HepG2 (cell line): ENCODE data around the gene FTSJ1. TPM values are rescaled to one million over a fixed set of nuclear protein-coding genes. Genes with fewer than 3 reads are reported as not detected.

Source experiments
- ARID2 ChIP-seq: sonication (generic); formaldehyde crosslinking; IDR thresholded peaks from 2 replicates; pipeline ENCODE4 v1.8.1; 2022; ENCODE audit warnings: mild to moderate bottlenecking, missing genetic modification reagents, borderline replicate concordance
- CBX1 ChIP-seq: IDR thresholded peaks from one replicate; pipeline ENCODE4 v1.6.1; 2016; ENCODE audit warnings: antibody characterized with exemption, low read depth
- DNMT1 ChIP-seq: sonication (generic); formaldehyde crosslinking; IDR thresholded peaks from 2 replicates; pipeline ENCODE4 v1.5.1; 2020; ENCODE audit warnings: mild to moderate bottlenecking, missing genetic modification reagents
- DRAP1 ChIP-seq: IDR thresholded peaks from 2 replicates; pipeline ENCODE4 v1.6.1; 2016; ENCODE audit warnings: missing genetic modification reagents, missing compliant biosample characterization
- FOXC1 ChIP-seq: sonication (generic); formaldehyde crosslinking; IDR thresholded peaks from 2 replicates; pipeline ENCODE4 v1.8.0; 2022; ENCODE audit warnings: mild to moderate bottlenecking, missing genetic modification reagents, borderline replicate concordance
- GABPB1 ChIP-seq: IDR thresholded peaks from 2 replicates; pipeline ENCODE4 v1.6.1; 2016; ENCODE audit warnings: mild to moderate bottlenecking, missing genetic modification reagents, moderate library complexity, missing compliant biosample characterization
- JUN ChIP-seq: sonication (generic); formaldehyde crosslinking; IDR thresholded peaks from 2 replicates; pipeline ENCODE4 v1.4.0; 2020; ENCODE audit warnings: mild to moderate bottlenecking, missing genetic modification reagents
- MAFK ChIP-seq, 2 experiments: IDR thresholded peaks in 1 of 2; conservative IDR thresholded peaks in 1 of 2; 2 replicates each; pipeline ENCODE4 v1.6.1; 2011; ENCODE audit warnings: improper control_type of control experiment in 2 of 2, low read length in 2 of 2
- MAZ ChIP-seq, 2 experiments: sonication (generic) in 1 of 2; formaldehyde crosslinking in 1 of 2; IDR thresholded peaks; 2 replicates each; pipeline versions ENCODE4 v1.5.0 to v1.6.1; 2012 to 2020; ENCODE audit warnings: low read depth in 2 of 2, mild to moderate bottlenecking in 2 of 2, borderline replicate concordance in 1 of 2, improper control_type of control experiment in 1 of 2, low read length in 1 of 2, missing genetic modification reagents in 1 of 2, moderate library complexity in 1 of 2
- NKX3-1 ChIP-seq: sonication (generic); formaldehyde crosslinking; IDR thresholded peaks from 2 replicates; pipeline ENCODE4 v1.5.0; 2020; ENCODE audit warnings: missing genetic modification reagents
- PHF8 ChIP-seq: sonication (generic); formaldehyde crosslinking; IDR thresholded peaks from 2 replicates; pipeline ENCODE4 v1.5.0; 2020; ENCODE audit warnings: missing genetic modification reagents
- RELA ChIP-seq: sonication (generic); formaldehyde crosslinking; IDR thresholded peaks from 2 replicates; pipeline ENCODE4 v1.4.0; 2020; ENCODE audit warnings: missing genetic modification reagents
- ZBTB42 ChIP-seq: sonication (generic); formaldehyde crosslinking; IDR thresholded peaks from 2 replicates; pipeline ENCODE4 v1.5.0; 2020; ENCODE audit warnings: mild to moderate bottlenecking, missing genetic modification reagents
- ZBTB8A ChIP-seq: sonication (generic); formaldehyde crosslinking; IDR thresholded peaks from 2 replicates; pipeline ENCODE4 v1.4.0; 2020; ENCODE audit warnings: mild to moderate bottlenecking, low read depth, missing genetic modification reagents, borderline replicate concordance
- ZKSCAN5 ChIP-seq: sonication (generic); formaldehyde crosslinking; IDR thresholded peaks from 2 replicates; pipeline ENCODE4 v1.5.1; 2020; ENCODE audit warnings: mild to moderate bottlenecking, missing genetic modification reagents
- ZNF431 ChIP-seq: sonication (generic); formaldehyde crosslinking; IDR thresholded peaks from 2 replicates; pipeline ENCODE4 v1.9.0; 2022; ENCODE audit warnings: missing genetic modification reagents, low read depth, mild to moderate bottlenecking, borderline replicate concordance
- ZNF451 ChIP-seq: sonication (generic); formaldehyde crosslinking; IDR thresholded peaks from 2 replicates; pipeline ENCODE4 v1.5.0; 2020; ENCODE audit warnings: mild to moderate bottlenecking, missing genetic modification reagents
- ZNF629 ChIP-seq: sonication (generic); formaldehyde crosslinking; conservative IDR thresholded peaks from 2 replicates; pipeline ENCODE4 v1.5.0; 2020; ENCODE audit warnings: missing genetic modification reagents
- ZNF781 ChIP-seq: sonication (generic); formaldehyde crosslinking; IDR thresholded peaks from 2 replicates; pipeline ENCODE4 v1.5.1; 2020; ENCODE audit warnings: borderline replicate concordance, mild to moderate bottlenecking, missing genetic modification reagents; ENCODE audit errors: not compliant biosample characterization
- ZSCAN30 ChIP-seq: sonication (generic); formaldehyde crosslinking; IDR thresholded peaks from 2 replicates; pipeline ENCODE4 v1.5.0; 2020; ENCODE audit warnings: mild to moderate bottlenecking, missing genetic modification reagents
- polyA plus RNA-seq, 8 experiments: library from polyadenylated mRNA; depleted of rRNA in 3 of 8; stranded (reverse) in 7 of 8; unstranded in 1 of 8; fragments of >200 nt; fragmentation: Illumina TruSeq in 4 of 8; extraction: Trizol in 4 of 8; gene quantifications; 2 replicates each; pipeline versions ENCODE4 v1.2.1 to v1.2.3, GENCODE V29; 2011 to 2016; ENCODE audit warnings: low read depth in 4 of 8, missing spikeins in 1 of 8, mixed read lengths in 1 of 8; ENCODE audit not compliant: insufficient read depth in 1 of 8
- total RNA-seq, 5 experiments: library from RNA; depleted of rRNA; stranded (reverse); fragments of >200 nt; fragmentation: Illumina TruSeq; extraction: Trizol; gene quantifications; 2 replicates each; pipeline ENCODE4 v1.2.3, GENCODE V29; 2016; ENCODE audit warnings: low read depth in 1 of 5
- TF ChIP-seq, protein P1 (sequence below): sonication (generic); formaldehyde crosslinking; IDR thresholded peaks from 2 replicates; pipeline ENCODE4 v1.5.0; 2020; ENCODE audit warnings: missing genetic modification reagents
- TF ChIP-seq, protein P2 (sequence below): sonication (generic); formaldehyde crosslinking; IDR thresholded peaks from 2 replicates; pipeline ENCODE4 v1.8.1; 2023; ENCODE audit warnings: missing genetic modification reagents, inconsistent platforms, borderline replicate concordance
- TF ChIP-seq, protein P3 (sequence below): sonication (generic); formaldehyde crosslinking; IDR thresholded peaks from 2 replicates; pipeline ENCODE4 v1.8.1; 2023; ENCODE audit warnings: missing genetic modification reagents, mild to moderate bottlenecking, borderline replicate concordance
- TF ChIP-seq, protein P4 (sequence below): sonication (generic); formaldehyde crosslinking; IDR thresholded peaks from 2 replicates; pipeline ENCODE4 v1.4.0; 2020; ENCODE audit warnings: missing genetic modification reagents; ENCODE audit errors: not compliant biosample characterization

The FTSJ1 gene
- total and polyA plus RNA-seq, 2 of the 13 experiments (the other 11 are each of a cell fraction or from before 2014, with no cell fraction given), result 30.3 to 37.9 TPM

- TF ChIP-seq PHF8 (CRISPR knock-in tag) (peak; percentile 51), ZNF451 (CRISPR knock-in tag) (no peak), GABPB1 (CRISPR knock-in tag) (peak; percentile 38; the same call in 1 of the 2 replicates), ZKSCAN5 (CRISPR knock-in tag) (no peak), ZBTB8A (no peak), ZNF781 (CRISPR knock-in tag) (no peak), ZSCAN30 (CRISPR knock-in tag) (no peak), DNMT1 (CRISPR knock-in tag) (no peak), ZBTB42 (no peak), CBX1 (no peak), JUN (CRISPR knock-in tag) (no peak), FOXC1 (CRISPR knock-in tag) (no peak), RELA (CRISPR knock-in tag) (no peak), ARID2 (CRISPR knock-in tag) (no peak), ZNF629 (peak; percentile 51; the same call in 1 of the 2 replicates), DRAP1 (CRISPR knock-in tag) (no peak; the same call in 1 of the 2 replicates), NKX3-1 (no peak), MAZ (IDR thresholded peaks at IDR 0.05; ENCODE audit: borderline replicate concordance, low read depth, low read length) (no peak), MAZ (CRISPR knock-in tag; IDR thresholded peaks at IDR 0.05; ENCODE audit: low read depth) (no peak), MAFK (conservative IDR thresholded peaks at IDR 0.05 in 1 of 2, IDR thresholded peaks at IDR 0.05 in 1 of 2; ENCODE audit: low read length in 2 of 2) (no peak), ZNF431 (CRISPR knock-in tag) (no peak)
- TF ChIP-seq, protein P1, sequence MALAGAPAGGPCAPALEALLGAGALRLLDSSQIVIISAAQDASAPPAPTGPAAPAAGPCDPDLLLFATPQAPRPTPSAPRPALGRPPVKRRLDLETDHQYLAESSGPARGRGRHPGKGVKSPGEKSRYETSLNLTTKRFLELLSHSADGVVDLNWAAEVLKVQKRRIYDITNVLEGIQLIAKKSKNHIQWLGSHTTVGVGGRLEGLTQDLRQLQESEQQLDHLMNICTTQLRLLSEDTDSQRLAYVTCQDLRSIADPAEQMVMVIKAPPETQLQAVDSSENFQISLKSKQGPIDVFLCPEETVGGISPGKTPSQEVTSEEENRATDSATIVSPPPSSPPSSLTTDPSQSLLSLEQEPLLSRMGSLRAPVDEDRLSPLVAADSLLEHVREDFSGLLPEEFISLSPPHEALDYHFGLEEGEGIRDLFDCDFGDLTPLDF (CRISPR knock-in tag), result no peak
- TF ChIP-seq, protein P2, sequence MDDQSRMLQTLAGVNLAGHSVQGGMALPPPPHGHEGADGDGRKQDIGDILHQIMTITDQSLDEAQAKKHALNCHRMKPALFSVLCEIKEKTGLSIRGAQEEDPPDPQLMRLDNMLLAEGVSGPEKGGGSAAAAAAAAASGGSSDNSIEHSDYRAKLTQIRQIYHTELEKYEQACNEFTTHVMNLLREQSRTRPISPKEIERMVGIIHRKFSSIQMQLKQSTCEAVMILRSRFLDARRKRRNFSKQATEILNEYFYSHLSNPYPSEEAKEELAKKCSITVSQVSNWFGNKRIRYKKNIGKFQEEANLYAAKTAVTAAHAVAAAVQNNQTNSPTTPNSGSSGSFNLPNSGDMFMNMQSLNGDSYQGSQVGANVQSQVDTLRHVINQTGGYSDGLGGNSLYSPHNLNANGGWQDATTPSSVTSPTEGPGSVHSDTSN (CRISPR knock-in tag), result no peak
- TF ChIP-seq, protein P3, sequence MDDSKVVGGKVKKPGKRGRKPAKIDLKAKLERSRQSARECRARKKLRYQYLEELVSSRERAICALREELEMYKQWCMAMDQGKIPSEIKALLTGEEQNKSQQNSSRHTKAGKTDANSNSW, result no peak
- TF ChIP-seq, protein P4, sequence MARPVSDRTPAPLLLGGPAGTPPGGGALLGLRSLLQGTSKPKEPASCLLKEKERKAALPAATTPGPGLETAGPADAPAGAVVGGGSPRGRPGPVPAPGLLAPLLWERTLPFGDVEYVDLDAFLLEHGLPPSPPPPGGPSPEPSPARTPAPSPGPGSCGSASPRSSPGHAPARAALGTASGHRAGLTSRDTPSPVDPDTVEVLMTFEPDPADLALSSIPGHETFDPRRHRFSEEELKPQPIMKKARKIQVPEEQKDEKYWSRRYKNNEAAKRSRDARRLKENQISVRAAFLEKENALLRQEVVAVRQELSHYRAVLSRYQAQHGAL (CRISPR knock-in tag), result no peak
Observed at GRCh38 chrX:48508400-48509244, 32.6 kb downstream of the FTSJ1 start, which contains the start of gene PORCN (continued).
